Esophagus muscularis mucosa (tissue), 4 donors: ENCODE data around the gene TBX2. TPM values are rescaled to one million over a fixed set of nuclear protein-coding genes. Genes with fewer than 3 reads are reported as not detected.

Experiments
- DNase-seq: peaks from one replicate; pipeline ENCODE4 v3.0.0-alpha.2; 2017; ENCODE audit errors: extremely low spot score
- H3K27ac ChIP-seq, 4 donors: fragments of 200-600 bp; sonication (generic); replicated peaks in 1 of 4; 1 replicate in 3 of 4; 2 replicates in 1 of 4; pipeline ENCODE4 v1.5.1; 2016 to 2019; ENCODE audit warnings: mild to moderate bottlenecking in 1 of 4
- H3K27me3 ChIP-seq, 4 donors: fragments of 200-600 bp; sonication (generic); one replicate each; pipeline versions ENCODE4 v1.5.1 to v1.6.0; 2016 to 2019
- H3K36me3 ChIP-seq, 4 donors: fragments of 200-600 bp; sonication (generic); one replicate each; pipeline ENCODE4 v1.5.1; 2016 to 2019
- H3K4me1 ChIP-seq, 4 donors: fragments of 200-600 bp; sonication (generic); one replicate each; pipeline ENCODE4 v1.5.1; 2016 to 2019
- H3K4me3 ChIP-seq, 4 donors: fragments of 200-600 bp; sonication (generic); 1 replicate in 2 of 4; 2 replicates in 2 of 4; pipeline ENCODE4 v1.5.1; 2016 to 2019; ENCODE audit warnings: mild to moderate bottlenecking in 4 of 4, moderate library complexity in 1 of 4
- H3K9me3 ChIP-seq, 4 donors: fragments of 200-600 bp; sonication (generic); 1 replicate in 3 of 4; 2 replicates in 1 of 4; pipeline ENCODE4 v1.5.1; 2016 to 2019
- CTCF ChIP-seq, 3 experiments: fragments of 200-600 bp in 2 of 3; fragments of 450-650 bp in 1 of 3; sonication (generic) in 2 of 3; IDR thresholded peaks; one replicate each; pipeline ENCODE4 v1.5.1; 2017 to 2019; ENCODE audit warnings: antibody characterized with exemption in 3 of 3, mild to moderate bottlenecking in 2 of 3, moderate library complexity in 1 of 3
- EP300 ChIP-seq: sonication (generic); formaldehyde crosslinking; IDR thresholded peaks from one replicate; pipeline ENCODE4 v1.6.1; 2017; ENCODE audit warnings: antibody characterized with exemption
- POLR2A ChIP-seq: fragments of 450-650 bp; IDR thresholded peaks from one replicate; pipeline ENCODE4 v1.6.1; 2017; ENCODE audit warnings: antibody characterized with exemption, moderate library complexity, mild to moderate bottlenecking, low read depth
- POLR2AphosphoS5 ChIP-seq, 2 donors: sonication (generic); formaldehyde crosslinking; IDR thresholded peaks; one replicate each; pipeline ENCODE4 v1.6.1; 2017; ENCODE audit warnings: antibody characterized with exemption in 2 of 2
- WGBS: methylation state at CpG from one replicate; pipeline ENCODE4 v1.1.5; 2018; 5-methylcytosine and 5-hydroxymethylcytosine counted together
- intact Hi-C: fragments of 100-400 bp; cut with DNase I; formaldehyde crosslinking; loops from one replicate; pipeline ENCODE4 v1.15.1; 2023
- total RNA-seq, 4 donors: library from RNA; depleted of rRNA; stranded (reverse); fragments of >200 nt; gene quantifications; one replicate each; pipeline versions ENCODE4 v1.1.0 to v1.2.1, GENCODE V29; 2016

TBX2 gene
- total RNA-seq, 4 donors from 2014 or later, result 17.9 to 42.6 (median 31.3) TPM

- peak; percentile 55 for DNase-seq
- WGBS, result 73% methylated on average over 4 of the region's 4 CpGs
- Histone ChIP-seq H3K36me3 (no peaks in the 10 kb centered on the region), H3K27ac (no peak overlapping the region), H3K4me1 (peaks cover 8 to 16% (median 15%) of the 10 kb centered on the region in 4 donors), H3K27me3 (peaks cover 0 to 50% (median 12%) of the 10 kb centered on the region in 4 donors), H3K9me3 (no peaks in the 10 kb centered on the region), H3K4me3 (no peak overlapping the region)
- no peak for TF ChIP-seq POLR2AphosphoS5 (IDR thresholded peaks at IDR 0.05)
- TF ChIP-seq POLR2A, result no peak
- no peak for TF ChIP-seq CTCF (IDR thresholded peaks at IDR 0.05)
- no peak for TF ChIP-seq EP300
- intact Hi-C loops, result loop anchor here (10.0 kb wide), 1 partner anchor 64 kb away; no protein-coding TSS in a partner anchor
Observed at GRCh38 chr17:61420745-61421398, 21.2 kb downstream of the TBX2 start.

GRCh38 chr17:61421460-61421859 is 21.8 kb downstream of the TBX2 start:
- WGBS, result 88% methylated on average over 4 of the region's 4 CpGs
- TF ChIP-seq POLR2A, result no peak
- TF ChIP-seq EP300, result no peak
- no peak for TF ChIP-seq CTCF (IDR thresholded peaks at IDR 0.05)
- no peak for TF ChIP-seq POLR2AphosphoS5 (IDR thresholded peaks at IDR 0.05)
- Histone ChIP-seq H3K27ac (no peak overlapping the region), H3K4me1 (peaks cover 8 to 13% (median 10%) of the 10 kb centered on the region in 4 donors), H3K36me3 (no peaks in the 10 kb centered on the region), H3K9me3 (no peaks in the 10 kb centered on the region), H3K4me3 (no peak overlapping the region), H3K27me3 (peaks cover 0 to 55% (median 12%) of the 10 kb centered on the region in 4 donors)
- intact Hi-C loops, result loop anchor here (10.0 kb wide), 1 partner anchor 63 kb away; no protein-coding TSS in a partner anchor
- peak; percentile 66 for DNase-seq

- DNase-seq, result peak; percentile 70
- Histone ChIP-seq H3K36me3 (no peaks in the 10 kb centered on the region), H3K27ac (no peak overlapping the region), H3K9me3 (no peaks in the 10 kb centered on the region), H3K4me1 (peaks cover 0 to 5% (median 2%) of the 10 kb centered on the region in 4 donors), H3K27me3 (peaks cover 0 to 55% (median 12%) of the 10 kb centered on the region in 4 donors), H3K4me3 (no peak overlapping the region)
- TF ChIP-seq CTCF (IDR thresholded peaks at IDR 0.05), result no peak
- TF ChIP-seq POLR2AphosphoS5 (IDR thresholded peaks at IDR 0.05), result no peak
- TF ChIP-seq POLR2A, result no peak
- no peak for TF ChIP-seq EP300
- intact Hi-C loops, result loop anchor here (10.0 kb wide), 1 partner anchor 63 kb away; no protein-coding TSS in a partner anchor
- 74% methylated on average over 5 of the region's 5 CpGs for WGBS
Observed at GRCh38 chr17:61422116-61422799, 22.6 kb downstream of the TBX2 start.

GRCh38 chr17:61422869-61423268 is 23.2 kb downstream of the TBX2 start:
- no peak for DNase-seq
- no peak overlapping the region for H3K27ac ChIP-seq
- 64% methylated on average over 2 of the region's 2 CpGs for WGBS
- no peaks in the 10 kb centered on the region for H3K4me1 ChIP-seq
- intact Hi-C loops, result loop anchor here (10.0 kb wide), 1 partner anchor 62 kb away; no protein-coding TSS in a partner anchor
- no peaks in the 10 kb centered on the region for H3K36me3 ChIP-seq
- TF ChIP-seq EP300, result no peak
- TF ChIP-seq POLR2A, result no peak
- TF ChIP-seq CTCF (IDR thresholded peaks at IDR 0.05), result no peak
- no peak for TF ChIP-seq POLR2AphosphoS5 (IDR thresholded peaks at IDR 0.05)
- H3K9me3 ChIP-seq, result no peaks in the 10 kb centered on the region
- H3K27me3 ChIP-seq, result peaks cover 0 to 55% (median 12%) of the 10 kb centered on the region in 4 donors
- no peak overlapping the region for H3K4me3 ChIP-seq
